ENCODE data around the gene PCBP2.

DNA sequence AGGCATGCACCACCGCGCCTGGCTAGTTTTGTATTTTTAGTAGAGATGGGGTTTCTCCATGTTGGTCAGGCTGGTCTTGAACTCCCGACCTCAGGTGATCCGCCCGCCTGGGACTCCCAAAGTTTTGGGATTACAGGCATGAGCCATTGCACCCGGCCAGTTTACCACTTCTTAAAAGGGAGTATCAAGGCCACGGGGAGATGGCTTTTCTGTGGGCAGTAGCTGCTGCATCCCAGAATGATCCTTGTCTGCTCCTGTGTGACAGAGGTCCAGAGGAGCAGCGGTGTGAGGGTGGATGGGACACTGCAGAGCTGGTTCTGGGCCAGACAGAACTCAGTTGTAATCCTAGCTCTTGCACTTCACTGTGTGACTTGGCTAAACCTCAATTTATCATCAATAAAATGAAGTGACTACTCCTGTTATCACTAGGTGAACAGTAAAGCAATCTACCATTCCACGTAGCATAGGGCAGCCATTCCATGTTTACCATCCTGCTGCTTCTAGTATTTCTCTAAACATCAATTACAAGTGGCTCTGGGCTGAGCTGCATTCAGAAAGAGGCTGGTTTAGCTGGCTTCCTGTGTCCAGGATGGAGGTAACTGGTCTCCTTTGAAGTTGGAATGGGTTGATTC, 58.4 kb downstream of the PCBP2 start:
- TF ChIP-seq EZH2 (IDR thresholded peaks at IDR 0.05; ENCODE audit: borderline replicate concordance, insufficient read depth, low read length, poor library complexity, severe bottlenecking) = no peak
- TF ChIP-seq, protein P1, sequence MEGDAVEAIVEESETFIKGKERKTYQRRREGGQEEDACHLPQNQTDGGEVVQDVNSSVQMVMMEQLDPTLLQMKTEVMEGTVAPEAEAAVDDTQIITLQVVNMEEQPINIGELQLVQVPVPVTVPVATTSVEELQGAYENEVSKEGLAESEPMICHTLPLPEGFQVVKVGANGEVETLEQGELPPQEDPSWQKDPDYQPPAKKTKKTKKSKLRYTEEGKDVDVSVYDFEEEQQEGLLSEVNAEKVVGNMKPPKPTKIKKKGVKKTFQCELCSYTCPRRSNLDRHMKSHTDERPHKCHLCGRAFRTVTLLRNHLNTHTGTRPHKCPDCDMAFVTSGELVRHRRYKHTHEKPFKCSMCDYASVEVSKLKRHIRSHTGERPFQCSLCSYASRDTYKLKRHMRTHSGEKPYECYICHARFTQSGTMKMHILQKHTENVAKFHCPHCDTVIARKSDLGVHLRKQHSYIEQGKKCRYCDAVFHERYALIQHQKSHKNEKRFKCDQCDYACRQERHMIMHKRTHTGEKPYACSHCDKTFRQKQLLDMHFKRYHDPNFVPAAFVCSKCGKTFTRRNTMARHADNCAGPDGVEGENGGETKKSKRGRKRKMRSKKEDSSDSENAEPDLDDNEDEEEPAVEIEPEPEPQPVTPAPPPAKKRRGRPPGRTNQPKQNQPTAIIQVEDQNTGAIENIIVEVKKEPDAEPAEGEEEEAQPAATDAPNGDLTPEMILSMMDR (IDR thresholded peaks at IDR 0.05; ENCODE audit: poor library complexity, severe bottlenecking) = no peak
- no peak for TF ChIP-seq MXI1 (conservative IDR thresholded peaks at IDR 0.05; ENCODE audit: poor library complexity, severe bottlenecking)
